Measurements from ENCODE around the gene PILRA.
"Not testable (repeated sequence)": the region's sequence is repeated elsewhere in the genome, so short reads cannot be mapped to it uniquely, and the experiment has no call there.

The PILRA gene

GRCh38 chr7:100434297-100435144, 61.2 kb downstream of the PILRA start:
- DNase-seq (ENCODE audit: low spot score) = no peak

- no peak for DNase-seq (ENCODE audit: low spot score)
These were observed 62.4 kb downstream of the PILRA start for GRCh38 chr7:100435401-100436304.

- no peak for DNase-seq (ENCODE audit: low spot score)
These were observed 64.1 kb downstream of the PILRA start for GRCh38 chr7:100437150-100438100.

- no peak for DNase-seq (ENCODE audit: low spot score)
These were observed 64.9 kb downstream of the PILRA start for GRCh38 chr7:100438172-100438571.

- DNase-seq (ENCODE audit: low spot score) = not testable (repeated sequence)
These were observed 65.4 kb downstream of the PILRA start for GRCh38 chr7:100438731-100439130.

GRCh38 chr7:100439244-100439643, 66.0 kb downstream of the PILRA start:
- DNase-seq (ENCODE audit: low spot score) = not testable (repeated sequence)

- DNase-seq (ENCODE audit: low spot score) = no peak
These were observed 68.6 kb downstream of the PILRA start for GRCh38 chr7:100441641-100442535.

- no peak for DNase-seq (ENCODE audit: low spot score)
These were observed 70.0 kb downstream of the PILRA start for GRCh38 chr7:100443096-100443840.

GRCh38 chr7:100444311-100445278, 71.3 kb downstream of the PILRA start:
- DNase-seq (ENCODE audit: low spot score) = no peak

- DNase-seq (ENCODE audit: low spot score) = no peak
These were observed 72.8 kb downstream of the PILRA start for GRCh38 chr7:100446040-100446439.

- DNase-seq (ENCODE audit: low spot score) = not testable (repeated sequence)
These were observed 74.1 kb downstream of the PILRA start for GRCh38 chr7:100447363-100447762.

GRCh38 chr7:100449190-100449795, 76.0 kb downstream of the PILRA start:
- DNase-seq (ENCODE audit: low spot score) = no peak
